Fibroblast of mammary gland (primary cell): ENCODE data around the gene WBP4.
"Not testable (repeated sequence)": the region's sequence is repeated elsewhere in the genome, so short reads cannot be mapped to it uniquely, and the experiment has no call there.

Experiments
- DNase-seq: peaks from one replicate; pipeline ENCODE4 v3.0.0-alpha.2; 2010; ENCODE audit warnings: low read depth
- H3K4me3 ChIP-seq: 2 replicates; pipeline ENCODE4 v1.5.1; 2011; ENCODE audit warnings: low read depth, mild to moderate bottlenecking, low read length, moderate library complexity; ENCODE audit not compliant: control insufficient read depth
- CTCF ChIP-seq: conservative IDR thresholded peaks from 2 replicates; pipeline ENCODE4 v1.5.1; 2011; ENCODE audit warnings: low read depth, low read length, inconsistent platforms; ENCODE audit not compliant: control insufficient read depth, insufficient read depth

The WBP4 gene

GRCh38 chr13:41077475-41077874 is 16.2 kb downstream of the WBP4 start:
- no peak for DNase-seq
- H3K4me3 ChIP-seq: no peak overlapping the region
- TF ChIP-seq CTCF: no peak

- DNase-seq: no peak
- no peak overlapping the region for H3K4me3 ChIP-seq
- TF ChIP-seq CTCF: no peak
Observed at GRCh38 chr13:41079725-41080124, 18.4 kb downstream of the WBP4 start.

- no peak for DNase-seq
- no peak for TF ChIP-seq CTCF
- no peak overlapping the region for H3K4me3 ChIP-seq
Observed at GRCh38 chr13:41085961-41086585, 24.8 kb downstream of the WBP4 start.

- DNase-seq, H3K4me3 ChIP-seq: not testable (repeated sequence)
Observed at GRCh38 chr13:41095681-41096080, 34.4 kb downstream of the WBP4 start.

GRCh38 chr13:41098761-41099160 is 37.5 kb downstream of the WBP4 start:
- no peak overlapping the region for H3K4me3 ChIP-seq

GRCh38 chr13:41099986-41100385 is 38.7 kb downstream of the WBP4 start:
- no peak overlapping the region for H3K4me3 ChIP-seq
- TF ChIP-seq CTCF: no peak
- no peak for DNase-seq

More at GRCh38 chr13:41098761-41099160, 37.5 kb downstream of the WBP4 start:
- TF ChIP-seq CTCF: no peak
- DNase-seq: no peak

- H3K4me3 ChIP-seq: no peak overlapping the region
- TF ChIP-seq CTCF: no peak
- DNase-seq: no peak
Observed at GRCh38 chr13:41107104-41107571, 45.8 kb downstream of the WBP4 start.
